Measurements from ENCODE around the gene HDAC11. TPM values are rescaled to one million over a fixed set of nuclear protein-coding genes. Genes with fewer than 3 reads are reported as not detected.
A peak's percentile ranks its signal among the peaks of the same experiment; 100 is the strongest.

The HDAC11 gene
- total and polyA plus RNA-seq, 2 of the 13 experiments (the other 11 are each of a cell fraction or from before 2014, with no cell fraction given) = 13.7 to 33.1 TPM

GRCh38 chr3:13479582-13480339, at the start of gene HDAC11 (continued):
- peak; percentile 98 for TF ChIP-seq SP4 (CRISPR knock-in tag; IDR thresholded peaks at IDR 0.05)
- TF ChIP-seq KLF16 (CRISPR knock-in tag; IDR thresholded peaks at IDR 0.05) = peak in 1 of 2 experiments; percentile 73; a peak in 2 of 4 replicates
- TF ChIP-seq KDM2A (CRISPR knock-in tag; IDR thresholded peaks at IDR 0.05; ENCODE audit: borderline replicate concordance, low read depth) = peak; percentile 79
- TF ChIP-seq ZNF616 (CRISPR knock-in tag; IDR thresholded peaks at IDR 0.05; ENCODE audit: low read depth) = 0 out of 2 replicates have a peak, but pooled peaks have one; percentile 10
- no peak; the same call in 1 of the 2 replicates for TF ChIP-seq ZMAT3 (CRISPR knock-in tag; conservative IDR thresholded peaks at IDR 0.05)
- no peak for TF ChIP-seq ZNF746 (CRISPR knock-in tag; IDR thresholded peaks at IDR 0.05)
- TF ChIP-seq ZNF703 (CRISPR knock-in tag; IDR thresholded peaks at IDR 0.05; ENCODE audit: borderline replicate concordance) = no peak
- TF ChIP-seq ZHX2 (IDR thresholded peaks at IDR 0.05; ENCODE audit: low read depth) = no peak
- no peak for TF ChIP-seq ZHX2 (CRISPR knock-in tag; IDR thresholded peaks at IDR 0.05; ENCODE audit: borderline replicate concordance)
- TF ChIP-seq TOPORS (CRISPR knock-in tag; IDR thresholded peaks at IDR 0.05) = no peak
- no peak for TF ChIP-seq MAFK (conservative IDR thresholded peaks at IDR 0.05 in 1 of 2, IDR thresholded peaks at IDR 0.05 in 1 of 2; ENCODE audit: low read length in 2 of 2)
- peak; percentile 47 for TF ChIP-seq HDAC2 (CRISPR knock-in tag; IDR thresholded peaks at IDR 0.05)
- TF ChIP-seq ZNF839 (CRISPR knock-in tag; IDR thresholded peaks at IDR 0.05; ENCODE audit: borderline replicate concordance) = 0 out of 2 replicates have a peak, but pooled peaks have one; percentile 26
- peak; percentile 41; the same call in 1 of the 2 replicates for TF ChIP-seq TFE3 (CRISPR knock-in tag; IDR thresholded peaks at IDR 0.05)
- TF ChIP-seq ZNF350 (CRISPR knock-in tag; IDR thresholded peaks at IDR 0.05; ENCODE audit: borderline replicate concordance, low read depth) = peak; percentile 79
- TF ChIP-seq RBM39 (IDR thresholded peaks at IDR 0.05; ENCODE audit: low read depth, low read length, poor library complexity, severe bottlenecking) = peak; percentile 40
- peak; percentile 61; the same call in 1 of the 2 replicates for TF ChIP-seq KDM5B (CRISPR knock-in tag; IDR thresholded peaks at IDR 0.05; ENCODE audit: borderline replicate concordance)
- TF ChIP-seq ZNF547 (CRISPR knock-in tag; IDR thresholded peaks at IDR 0.05) = peak; percentile 94
- 0 out of 2 replicates have a peak, but pooled peaks have one; percentile 15 for TF ChIP-seq PITX1 (CRISPR knock-in tag; IDR thresholded peaks at IDR 0.05)
- peak; percentile 97 for TF ChIP-seq DRAP1 (CRISPR knock-in tag; IDR thresholded peaks at IDR 0.05)
- TF ChIP-seq ZNF468 (CRISPR knock-in tag; IDR thresholded peaks at IDR 0.05) = 0 out of 2 replicates have a peak, but pooled peaks have one; percentile 30
- TF ChIP-seq ZNF446 (CRISPR knock-in tag; IDR thresholded peaks at IDR 0.05) = no peak

Measured in HepG2 (cell line).